RPMI7951 (cell line): Measurements from ENCODE around the gene PIK3R1. TPM values are rescaled to one million over a fixed set of nuclear protein-coding genes. Genes with fewer than 3 reads are reported as not detected.
"Not testable (repeated sequence)": the region's sequence is repeated elsewhere in the genome, so short reads cannot be mapped to it uniquely, and the experiment has no call there.

Experiments used
- DNase-seq: peaks from one replicate; pipeline ENCODE4 v3.0.0-alpha.2; 2012; ENCODE audit warnings: low read depth
- total RNA-seq: library from RNA; depleted of rRNA; stranded (reverse); fragments of >200 nt; shearing (Covaris generic); gene quantifications from 2 replicates; pipeline ENCODE4 v1.2.3, GENCODE V29; 2014

The PIK3R1 gene
- total RNA-seq, 1 experiment from 2014 or later: 24.5 TPM

DNA sequence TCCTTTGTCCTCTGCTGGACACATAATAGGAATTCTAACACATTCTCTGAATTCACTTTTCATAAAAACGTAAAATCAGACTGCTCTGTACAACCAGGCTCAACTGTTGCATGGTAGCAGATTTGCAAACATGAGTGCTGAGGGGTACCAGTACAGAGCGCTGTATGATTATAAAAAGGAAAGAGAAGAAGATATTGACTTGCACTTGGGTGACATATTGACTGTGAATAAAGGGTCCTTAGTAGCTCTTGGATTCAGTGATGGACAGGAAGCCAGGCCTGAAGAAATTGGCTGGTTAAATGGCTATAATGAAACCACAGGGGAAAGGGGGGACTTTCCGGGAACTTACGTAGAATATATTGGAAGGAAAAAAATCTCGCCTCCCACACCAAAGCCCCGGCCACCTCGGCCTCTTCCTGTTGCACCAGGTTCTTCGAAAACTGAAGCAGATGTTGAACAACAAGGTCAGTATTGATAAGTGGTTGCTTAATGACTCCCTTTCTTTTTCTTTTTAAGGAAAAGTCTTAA, 11.1 kb downstream of the PIK3R1 start:
- no peak for DNase-seq

- no peak for DNase-seq
Measured at GRCh38 chr5:68227532-68228160, 12.1 kb downstream of the PIK3R1 start.

DNA sequence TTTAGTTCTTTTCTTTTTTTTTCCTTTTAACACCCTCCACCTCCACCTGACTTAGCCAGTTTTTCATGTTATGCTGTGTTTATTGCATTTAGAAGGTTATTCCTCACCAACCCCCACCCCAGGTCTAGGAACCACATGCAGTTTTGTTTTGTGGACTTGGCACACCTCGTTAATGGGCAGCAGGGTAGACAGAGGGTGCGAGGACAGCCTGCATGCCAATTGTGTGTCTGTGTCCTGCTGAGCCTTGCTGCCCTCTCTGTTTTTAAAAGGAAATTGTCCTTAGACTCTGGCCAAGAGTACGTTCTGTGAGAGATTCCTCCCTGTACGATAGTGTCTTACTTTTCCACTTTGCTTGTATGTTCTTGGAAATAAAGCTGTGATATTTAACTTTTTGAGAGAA, 13.9 kb downstream of the PIK3R1 start:
- no peak for DNase-seq

- no peak for DNase-seq
Measured at GRCh38 chr5:68230285-68230684, 14.7 kb downstream of the PIK3R1 start.

GRCh38 chr5:68231414-68232076, 16.0 kb downstream of the PIK3R1 start:
- DNase-seq: no peak

GRCh38 chr5:68232277-68232676, 16.7 kb downstream of the PIK3R1 start:
- DNase-seq: no peak

- DNase-seq: no peak
Measured at GRCh38 chr5:68233075-68233474, 17.5 kb downstream of the PIK3R1 start.

DNA sequence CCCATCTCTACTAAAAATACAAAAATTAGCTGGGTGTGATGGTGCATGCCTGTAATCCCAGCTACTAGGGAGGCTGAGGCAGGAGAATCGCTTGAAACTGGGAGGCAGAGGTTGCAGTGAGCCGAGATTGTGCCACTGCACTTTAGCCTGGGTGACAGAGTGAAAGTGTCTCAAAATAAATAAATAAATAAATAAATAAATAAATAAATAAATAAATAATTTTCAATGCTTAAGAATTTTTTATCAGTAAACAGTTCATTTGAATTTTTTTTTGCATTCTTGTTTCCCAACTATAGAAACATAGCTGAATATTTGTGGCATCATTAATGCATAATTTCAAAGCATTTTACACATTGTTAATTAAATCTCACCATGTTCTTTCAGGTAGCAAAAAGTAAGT, 19.7 kb downstream of the PIK3R1 start:
- not testable (repeated sequence) for DNase-seq

GRCh38 chr5:68237715-68238114, 22.2 kb downstream of the PIK3R1 start:
- DNase-seq: no peak

GRCh38 chr5:68239487-68239886, 23.9 kb downstream of the PIK3R1 start:
- DNase-seq: peak; percentile 94

GRCh38 chr5:68240202-68240601, 24.6 kb downstream of the PIK3R1 start:
- DNase-seq: peak; percentile 82

DNA sequence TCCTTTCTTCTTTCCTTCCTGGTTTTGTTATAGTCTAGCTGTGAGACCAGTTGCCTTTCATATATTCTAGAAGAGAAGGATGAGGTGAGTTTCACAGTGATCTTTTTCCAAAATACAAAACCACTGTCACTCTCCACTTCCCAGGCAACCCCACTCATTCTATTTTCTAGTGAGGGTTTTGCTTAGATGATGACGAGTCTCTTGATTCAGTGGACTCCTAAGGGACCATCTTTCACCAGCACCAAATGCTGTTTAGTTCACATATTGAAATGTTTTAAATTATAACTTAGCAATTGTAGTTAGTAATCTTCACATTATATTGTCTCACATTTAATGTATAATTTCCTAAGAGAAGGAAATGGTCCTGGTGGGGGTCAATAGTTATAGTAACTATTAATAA, 25.2 kb downstream of the PIK3R1 start:
- DNase-seq: no peak

DNA sequence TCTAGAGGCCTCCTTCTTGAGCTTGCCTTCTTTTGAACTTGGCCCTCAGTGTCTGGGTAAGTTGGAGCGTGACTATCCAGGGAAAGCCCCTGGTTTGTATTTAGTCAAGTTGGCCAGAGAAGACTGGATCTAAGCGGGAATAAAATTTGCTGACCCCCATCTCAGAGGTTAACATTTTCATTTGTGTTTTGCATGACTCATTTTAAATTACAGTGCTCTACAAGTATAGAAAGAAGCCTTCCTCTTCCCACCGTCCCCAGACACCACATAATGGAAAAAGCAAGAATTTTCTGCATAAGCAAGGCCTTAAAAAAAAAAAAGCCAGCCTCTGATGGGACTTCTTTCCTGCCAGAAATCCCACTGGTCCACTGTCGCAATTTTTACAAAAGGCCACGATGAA, 27.2 kb downstream of the PIK3R1 start:
- peak; percentile 89 for DNase-seq

DNA sequence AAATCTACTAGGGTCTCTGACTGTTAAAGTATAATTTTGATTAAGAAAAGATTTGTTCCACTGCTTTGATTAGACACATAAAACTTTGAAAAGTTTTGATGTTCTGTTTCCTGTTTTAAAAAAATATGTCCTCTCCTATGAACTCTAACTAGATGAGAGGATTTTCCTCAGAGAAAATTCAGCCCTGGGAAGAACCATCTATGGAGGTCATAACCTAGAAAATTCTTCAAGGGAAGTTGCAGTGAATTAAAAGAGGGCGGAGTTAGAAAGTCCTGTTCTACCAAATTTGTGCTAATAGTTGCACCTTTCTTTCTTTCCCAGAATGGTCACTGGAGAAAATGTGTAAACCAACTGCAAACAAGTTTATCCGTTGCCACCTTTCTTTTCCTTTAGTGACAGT, 27.7 kb downstream of the PIK3R1 start:
- peak; percentile 27 for DNase-seq

- DNase-seq: no peak
Measured at GRCh38 chr5:68243681-68244080, 28.1 kb downstream of the PIK3R1 start.

DNA sequence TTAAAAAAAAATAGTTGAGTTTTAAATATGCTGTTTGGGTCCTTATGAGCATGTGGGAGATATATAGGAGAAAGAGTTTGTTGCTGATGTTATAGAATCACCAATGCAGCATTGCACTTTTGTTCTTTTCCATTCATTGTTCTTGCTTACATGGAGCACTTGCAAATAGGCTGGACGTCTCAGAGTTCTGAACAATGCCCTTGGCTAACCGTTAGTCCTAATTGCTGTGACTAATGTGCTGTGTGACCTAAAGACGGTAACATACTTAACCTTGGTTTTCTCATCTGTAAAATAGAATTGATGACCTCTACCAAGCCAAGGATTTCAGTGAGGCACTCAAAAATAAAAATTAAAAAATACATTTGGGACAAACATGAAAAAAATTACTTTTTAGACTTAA, 29.8 kb downstream of the PIK3R1 start:
- DNase-seq: peak; percentile 81

DNA sequence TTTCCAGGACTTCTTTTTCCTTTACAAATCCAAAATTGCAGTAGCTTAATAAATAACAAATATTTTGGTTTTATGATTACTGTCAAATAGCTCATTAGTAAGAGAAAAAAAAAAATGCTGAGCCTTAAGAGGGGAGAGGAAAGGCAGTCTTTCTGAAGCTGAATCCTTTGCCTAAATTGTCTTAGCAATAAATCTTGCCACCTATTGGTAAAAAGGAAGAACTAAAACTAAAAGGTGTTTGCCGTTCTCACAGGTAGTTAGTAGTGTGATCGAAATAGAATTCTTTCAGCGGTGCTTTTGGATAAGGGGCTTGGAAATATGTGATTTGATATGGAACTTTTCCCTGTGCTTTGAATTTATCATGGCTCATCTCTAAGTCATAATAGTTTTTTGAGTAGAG, 31.2 kb downstream of the PIK3R1 start:
- DNase-seq: no peak

GRCh38 chr5:68247627-68248026, 32.1 kb downstream of the PIK3R1 start:
- DNase-seq: no peak

GRCh38 chr5:68248896-68249295, 33.3 kb downstream of the PIK3R1 start:
- no peak for DNase-seq

GRCh38 chr5:68249520-68249919, 34.0 kb downstream of the PIK3R1 start:
- DNase-seq: no peak

DNA sequence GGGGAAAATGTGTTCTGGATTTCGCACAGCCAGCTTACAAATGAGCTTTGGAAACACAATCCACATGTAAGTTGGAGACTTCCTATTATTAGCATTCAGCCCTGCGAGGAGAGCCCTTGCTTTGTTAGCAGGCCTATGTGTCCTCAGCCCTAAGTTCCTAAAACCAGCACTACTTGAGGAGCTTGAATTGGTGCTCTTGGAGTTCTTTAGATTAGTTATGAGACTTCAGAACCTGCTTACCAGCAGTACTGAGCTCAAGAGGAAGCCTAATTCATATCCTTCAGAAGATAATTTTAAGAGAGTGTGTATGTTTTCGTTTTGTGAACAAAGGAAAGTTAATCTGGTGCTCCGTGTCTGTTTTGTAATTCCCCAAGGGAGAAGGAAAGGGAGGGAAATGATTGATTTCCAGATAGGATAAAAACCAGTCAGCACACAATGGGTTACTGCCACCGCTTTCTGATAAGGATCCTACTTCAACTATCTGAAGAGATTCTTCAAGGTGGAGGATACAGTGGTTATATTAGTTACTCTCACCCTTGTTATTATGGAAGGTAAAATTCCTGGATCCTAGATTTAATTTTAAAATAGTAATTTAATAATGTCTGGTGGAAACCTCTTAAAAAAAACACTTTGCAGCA, 35.2 kb downstream of the PIK3R1 start:
- DNase-seq: no peak

GRCh38 chr5:68251386-68251785, 35.8 kb downstream of the PIK3R1 start:
- DNase-seq: peak; percentile 64
